Kidney glomerular epithelial cell (primary cell): ENCODE data around the gene SOX11.
A peak's percentile ranks its signal among the peaks of the same experiment; 100 is the strongest.

Experiments
- DNase-seq: peaks from one replicate; lab custom pipeline; 2025; lab: John Stamatoyannopoulos, UW

The SOX11 gene

GRCh38 chr2:5692561-5693286 is 540 bp downstream of the SOX11 start:
- no peak for DNase-seq

DNA sequence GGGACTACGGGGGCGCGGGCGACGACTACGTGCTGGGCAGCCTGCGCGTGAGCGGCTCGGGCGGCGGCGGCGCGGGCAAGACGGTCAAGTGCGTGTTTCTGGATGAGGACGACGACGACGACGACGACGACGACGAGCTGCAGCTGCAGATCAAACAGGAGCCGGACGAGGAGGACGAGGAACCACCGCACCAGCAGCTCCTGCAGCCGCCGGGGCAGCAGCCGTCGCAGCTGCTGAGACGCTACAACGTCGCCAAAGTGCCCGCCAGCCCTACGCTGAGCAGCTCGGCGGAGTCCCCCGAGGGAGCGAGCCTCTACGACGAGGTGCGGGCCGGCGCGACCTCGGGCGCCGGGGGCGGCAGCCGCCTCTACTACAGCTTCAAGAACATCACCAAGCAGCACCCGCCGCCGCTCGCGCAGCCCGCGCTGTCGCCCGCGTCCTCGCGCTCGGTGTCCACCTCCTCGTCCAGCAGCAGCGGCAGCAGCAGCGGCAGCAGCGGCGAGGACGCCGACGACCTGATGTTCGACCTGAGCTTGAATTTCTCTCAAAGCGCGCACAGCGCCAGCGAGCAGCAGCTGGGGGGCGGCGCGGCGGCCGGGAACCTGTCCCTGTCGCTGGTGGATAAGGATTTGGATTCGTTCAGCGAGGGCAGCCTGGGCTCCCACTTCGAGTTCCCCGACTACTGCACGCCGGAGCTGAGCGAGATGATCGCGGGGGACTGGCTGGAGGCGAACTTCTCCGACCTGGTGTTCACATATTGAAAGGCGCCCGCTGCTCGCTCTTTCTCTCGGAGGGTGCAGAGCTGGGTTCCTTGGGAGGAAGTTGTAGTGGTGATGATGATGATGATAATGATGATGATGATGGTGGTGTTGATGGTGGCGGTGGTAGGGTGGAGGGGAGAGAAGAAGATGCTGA is 1.4 kb downstream of the SOX11 start:
- no peak for DNase-seq

DNA sequence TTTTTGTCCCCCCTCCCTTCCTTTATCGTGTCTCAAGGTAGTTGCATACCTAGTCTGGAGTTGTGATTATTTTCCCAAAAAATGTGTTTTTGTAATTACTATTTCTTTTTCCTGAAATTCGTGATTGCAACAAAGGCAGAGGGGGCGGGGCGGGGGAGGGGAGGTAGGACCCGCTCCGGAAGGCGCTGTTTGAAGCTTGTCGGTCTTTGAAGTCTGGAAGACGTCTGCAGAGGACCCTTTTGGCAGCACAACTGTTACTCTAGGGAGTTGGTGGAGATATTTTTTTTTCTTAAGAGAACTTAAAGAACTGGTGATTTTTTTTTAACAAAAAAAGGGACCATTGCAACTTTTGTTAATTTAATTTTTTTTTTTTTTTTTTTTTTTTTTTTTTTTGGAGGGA is 2.1 kb downstream of the SOX11 start:
- no peak for DNase-seq

GRCh38 chr2:5695654-5696403 is 3.6 kb downstream of the SOX11 start:
- DNase-seq, result no peak

DNA sequence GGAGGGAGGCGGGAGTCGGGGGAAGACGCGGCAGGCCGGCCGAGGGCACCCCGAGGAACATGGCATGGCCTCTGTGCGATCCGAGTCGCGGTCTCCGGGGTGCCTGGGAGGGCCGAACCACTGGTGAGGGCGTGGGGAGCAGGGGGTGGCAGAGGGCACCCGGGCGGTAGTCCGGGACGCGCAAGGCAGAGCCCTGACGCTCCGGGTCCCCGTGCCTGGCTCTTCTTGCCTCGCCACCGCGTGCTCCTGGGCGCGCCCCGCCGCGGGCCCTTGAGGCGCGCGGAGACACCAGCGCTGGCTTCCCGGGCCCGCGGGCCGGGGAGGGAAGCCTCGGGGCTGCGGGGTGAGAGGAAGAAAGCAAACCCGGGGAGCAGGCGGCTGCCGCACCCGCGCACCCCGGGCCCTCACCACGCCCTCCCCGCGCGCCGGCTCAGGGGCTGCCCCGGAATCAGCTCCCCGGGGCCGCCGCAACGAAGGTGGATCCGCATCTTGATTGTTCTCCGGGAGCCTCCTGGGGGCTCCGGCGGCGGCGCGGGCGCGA is 4.3 kb downstream of the SOX11 start:
- DNase-seq, result no peak

GRCh38 chr2:5696945-5697521 is 4.8 kb downstream of the SOX11 start:
- peak; percentile 55 for DNase-seq

DNA sequence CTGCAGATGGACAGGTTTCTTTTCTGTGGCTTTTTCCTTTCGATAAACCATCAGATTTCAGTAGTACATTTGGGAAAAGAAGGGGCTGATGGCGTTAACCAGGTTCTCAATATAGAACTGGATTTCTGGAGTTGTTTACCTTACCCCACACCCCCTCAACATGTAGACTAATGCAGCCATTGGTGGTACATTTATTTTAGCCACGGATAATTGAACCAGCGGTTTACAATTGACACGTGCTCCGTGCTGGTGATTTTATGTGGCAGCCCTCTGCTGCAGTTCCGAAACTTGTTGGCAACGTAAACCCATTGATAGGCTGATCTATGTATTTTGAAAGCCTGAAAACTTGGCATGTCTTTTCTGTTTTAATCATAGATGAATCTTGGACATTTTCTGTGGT is 5.4 kb downstream of the SOX11 start:
- no peak for DNase-seq

GRCh38 chr2:5698134-5698533 is 6.0 kb downstream of the SOX11 start:
- no peak for DNase-seq

DNA sequence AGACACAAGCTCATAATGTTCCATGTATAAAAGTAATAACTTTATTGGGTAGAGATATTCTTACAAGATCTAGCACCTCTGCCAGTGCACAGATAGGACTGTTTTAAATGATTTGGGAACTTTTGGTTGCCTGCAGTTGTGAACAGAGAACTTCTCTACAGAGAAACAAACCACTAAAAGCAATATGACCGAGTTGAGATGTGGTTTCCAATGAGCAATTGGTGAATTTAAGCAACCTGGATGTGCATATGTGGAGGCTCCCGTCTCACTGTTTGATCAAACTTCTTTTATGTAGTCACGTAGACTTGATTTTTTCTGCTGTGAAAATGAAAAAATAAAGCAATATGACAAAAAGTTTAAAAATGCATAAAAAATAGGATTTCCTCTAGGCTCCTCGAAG is 7.8 kb downstream of the SOX11 start:
- no peak for DNase-seq

GRCh38 chr2:5700551-5700950 is 8.4 kb downstream of the SOX11 start:
- no peak for DNase-seq

DNA sequence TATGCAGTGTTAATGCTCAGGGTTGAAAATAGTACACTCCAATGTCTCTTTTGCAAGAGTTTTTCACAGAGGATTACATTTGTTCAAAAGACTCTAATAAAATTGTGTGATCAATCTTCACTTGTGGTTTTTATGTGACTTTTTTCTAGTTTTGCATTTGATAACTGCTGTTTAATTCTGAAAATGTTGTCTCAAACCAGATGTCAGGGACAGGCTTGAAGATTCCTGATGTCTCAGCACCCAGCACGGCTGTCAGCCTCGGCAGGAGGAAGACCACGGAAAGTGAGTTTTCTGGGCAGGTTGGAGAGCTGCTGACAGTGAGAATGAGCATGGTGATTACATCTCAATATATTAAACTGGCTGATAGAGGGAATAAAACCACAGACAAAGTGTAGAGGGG is 9.1 kb downstream of the SOX11 start:
- DNase-seq, result no peak

- no peak for DNase-seq
These were observed 11.0 kb downstream of the SOX11 start for GRCh38 chr2:5703166-5703565.

GRCh38 chr2:5705490-5705889 is 13.3 kb downstream of the SOX11 start:
- no peak for DNase-seq

DNA sequence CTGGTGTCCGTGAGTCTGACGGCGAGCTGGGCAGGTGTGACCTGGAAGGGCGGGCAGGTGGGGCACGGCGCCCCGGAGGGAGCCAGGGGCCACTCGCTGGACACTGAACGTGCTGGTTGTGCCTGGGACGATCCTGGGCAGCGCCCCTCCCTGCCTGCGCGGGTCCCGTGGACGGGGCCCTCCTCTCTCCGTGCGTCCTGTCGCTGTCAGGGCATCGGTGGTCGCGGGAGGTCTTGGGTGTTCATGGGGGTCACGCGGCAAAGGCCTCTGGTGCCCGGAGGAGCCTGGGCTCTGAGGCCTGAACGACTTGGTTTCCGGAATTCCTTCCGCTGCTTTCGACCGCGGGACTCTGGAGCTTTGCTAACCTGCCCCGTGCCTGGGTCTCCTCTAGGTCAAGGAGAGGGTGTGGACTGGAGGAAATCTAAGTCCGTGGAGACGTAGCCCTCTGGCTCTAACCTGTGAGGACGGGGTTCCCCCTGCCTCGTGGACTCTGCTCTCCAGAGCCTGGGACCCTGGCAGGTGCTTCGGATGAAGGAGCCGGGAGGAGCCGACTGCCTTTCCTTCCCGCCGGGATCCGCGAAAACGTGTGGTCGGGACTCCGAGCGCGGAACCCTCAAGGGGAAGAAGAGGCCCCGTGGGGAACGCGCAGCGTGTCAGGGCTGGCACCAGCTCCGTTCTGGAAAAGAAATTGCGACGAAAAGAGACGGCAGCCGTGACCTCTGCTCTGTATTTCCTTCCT is 14.7 kb downstream of the SOX11 start:
- DNase-seq, result no peak

DNA sequence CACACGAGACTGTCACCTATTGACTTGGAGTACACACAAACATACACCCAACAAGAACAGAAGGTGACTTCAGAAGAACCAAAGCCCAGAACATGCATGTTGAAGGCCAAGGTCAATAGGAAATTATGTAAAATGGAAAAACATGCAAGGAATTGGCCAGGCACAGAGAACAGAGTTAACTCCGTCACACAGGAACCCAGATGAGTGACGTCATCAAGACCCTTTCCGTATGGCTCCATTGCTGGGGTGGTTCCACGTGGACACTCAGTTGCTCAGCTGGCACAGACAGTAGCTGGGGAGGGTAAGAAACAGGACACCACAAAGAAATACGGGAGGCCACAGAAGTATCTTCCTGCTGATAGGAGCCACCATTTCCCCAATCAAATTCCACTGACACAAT is 18.4 kb downstream of the SOX11 start:
- DNase-seq, result no peak

DNA sequence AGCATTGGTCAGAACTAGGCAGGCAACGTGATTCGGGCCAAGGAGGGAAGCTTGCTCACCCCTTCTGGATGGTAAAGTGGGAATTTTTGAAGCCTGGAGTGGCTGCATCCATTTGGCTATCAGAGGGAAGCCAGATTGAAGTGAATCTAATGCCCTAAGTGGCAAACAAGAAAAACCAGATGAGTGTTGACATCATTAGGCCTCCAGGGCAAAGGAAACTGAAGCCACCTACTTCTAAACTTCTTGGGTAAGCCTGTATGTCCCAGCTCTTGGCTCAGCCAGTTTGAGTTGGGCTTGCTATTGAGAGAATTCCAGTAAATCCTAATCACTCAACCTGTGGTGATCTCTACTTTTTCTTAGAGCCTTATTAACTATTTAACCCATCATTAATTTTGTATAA is 20.9 kb downstream of the SOX11 start:
- no peak for DNase-seq

DNA sequence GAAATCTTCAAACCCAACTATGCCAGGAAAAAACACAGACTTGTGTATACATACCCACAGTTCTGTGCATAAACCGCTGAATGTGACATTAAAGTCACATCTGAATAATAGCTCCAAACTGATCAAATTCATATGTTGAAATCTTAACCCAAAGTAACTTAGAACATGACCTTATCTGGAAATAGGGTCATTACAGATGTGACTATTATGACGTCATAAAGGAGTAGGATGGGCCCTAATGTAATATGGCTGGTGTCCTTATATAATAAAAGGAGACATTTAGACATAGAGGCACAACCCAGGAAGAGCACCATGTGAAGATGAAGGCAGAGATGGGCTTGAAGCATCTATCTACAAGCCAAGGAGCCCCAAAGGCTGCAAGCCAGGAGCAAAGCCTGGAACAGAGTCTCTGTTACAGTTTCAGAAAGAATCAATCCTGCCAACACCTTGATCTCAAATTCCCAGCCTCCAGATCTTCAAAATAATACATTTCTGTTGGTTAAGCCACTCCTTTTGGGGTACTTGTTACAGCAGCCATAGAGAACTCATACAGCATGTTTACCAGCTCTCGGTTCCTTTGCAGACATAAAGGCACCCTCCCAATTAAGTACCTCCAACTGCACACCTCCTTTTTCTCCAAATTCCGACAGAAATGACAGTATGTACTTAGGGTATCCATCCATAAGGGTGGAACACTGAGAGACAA is 27.6 kb downstream of the SOX11 start:
- no peak for DNase-seq

DNA sequence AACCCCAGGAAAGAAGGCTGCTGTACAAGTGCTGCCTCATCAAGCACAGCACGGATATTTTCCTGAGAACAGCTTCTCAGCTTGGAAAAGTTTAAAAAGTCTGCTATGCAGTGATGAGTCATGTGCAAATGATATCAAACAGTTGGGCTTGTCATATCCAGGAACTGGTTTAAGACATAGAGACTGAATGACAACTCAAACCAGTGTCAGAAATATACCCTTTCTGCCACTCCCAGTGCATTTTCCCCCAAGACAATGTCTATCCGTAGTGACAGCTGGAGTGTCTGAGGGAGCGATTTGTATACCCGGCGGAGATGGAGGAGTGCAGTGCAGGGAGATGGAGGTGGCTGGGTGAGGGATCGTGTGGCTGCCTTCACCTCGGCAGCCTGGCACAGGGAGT is 28.2 kb downstream of the SOX11 start:
- peak; percentile 18 for DNase-seq

- DNase-seq, result no peak
These were observed 30.1 kb downstream of the SOX11 start for GRCh38 chr2:5722236-5722635.
